ENCODE data around the gene SPEF2. TPM values are rescaled to one million over a fixed set of nuclear protein-coding genes. Genes with fewer than 3 reads are reported as not detected.

Gene SPEF2
- polyA plus RNA-seq, 1 donor (not counting 4 experiments of a cell fraction or from before 2014, with no cell fraction given): 1.6 TPM

- Histone ChIP-seq H3K27me3 (ENCODE audit: control insufficient read depth, extremely low read depth, insufficient read depth, low read length) (no peaks in the 10 kb centered on the region), H4K20me1 (ENCODE audit: control insufficient read depth, extremely low read depth, insufficient read depth, low read length) (no peaks in the 10 kb centered on the region), H3K79me2 (ENCODE audit: control insufficient read depth, insufficient read depth, low read length) (no peaks in the 10 kb centered on the region), H3K4me1 (ENCODE audit: control insufficient read depth, extremely low read depth, insufficient read depth, low read length) (no peaks in the 10 kb centered on the region), H2AFZ (ENCODE audit: control insufficient read depth, low read length) (peak overlapping the region; percentile 56), H3K9me1 (ENCODE audit: control insufficient read depth, extremely low read depth, insufficient read depth, low read length) (no peaks in the 10 kb centered on the region), H3K4me3 (ENCODE audit: control insufficient read depth in 2 of 3, extremely low read depth in 1 of 3, insufficient read depth in 2 of 3, low read depth in 1 of 3, low read length in 3 of 3) (peak overlapping the region; percentile 53 to 69 (median 61)), H3K9ac (ENCODE audit: control insufficient read depth, extremely low read depth, insufficient read depth, low read length) (peak overlapping the region; percentile 29), H3K9me3 (ENCODE audit: control insufficient read depth, low read depth, low read length) (no peaks in the 10 kb centered on the region), H3K27ac (ENCODE audit: control insufficient read depth, insufficient read depth, low read length) (no peak overlapping the region), H3K4me2 (ENCODE audit: control insufficient read depth, extremely low read depth, insufficient read depth, low read depth, low read length) (peak overlapping the region; percentile 93), H3K36me3 (ENCODE audit: control insufficient read depth in 2 of 2, extremely low read depth in 1 of 2, insufficient read depth in 2 of 2, low read length in 2 of 2) (no peaks in the 10 kb centered on the region)
- no peak for FAIRE-seq
- TF ChIP-seq CTCF (optimal IDR thresholded peaks at IDR 0.05 in 1 of 3, IDR thresholded peaks at IDR 0.05 in 1 of 3, conservative IDR thresholded peaks at IDR 0.05 in 1 of 3; ENCODE audit: extremely low read depth in 1 of 3, insufficient read depth in 2 of 3, low read length in 3 of 3) (no peak), EZH2 (IDR thresholded peaks at IDR 0.05; ENCODE audit: low read length) (no peak)
- no peak for DNase-seq (ENCODE audit: low read depth, low spot score)
- dilution Hi-C loops (cut with MboI; ENCODE audit: extremely low pct_ligation_motif_present, low sequenced_read_pairs): no loop called here
These were observed 607 bp downstream of the SPEF2 start for GRCh38 chr5:35618304-35618636.

- FAIRE-seq (no peak), DNase-seq (ENCODE audit: low read depth, low spot score) (no peak)
- Histone ChIP-seq H3K27me3 (ENCODE audit: control insufficient read depth, extremely low read depth, insufficient read depth, low read length) (no peaks in the 10 kb centered on the region), H3K36me3 (ENCODE audit: control insufficient read depth in 2 of 2, extremely low read depth in 1 of 2, insufficient read depth in 2 of 2, low read length in 2 of 2) (no peaks in the 10 kb centered on the region), H3K4me2 (ENCODE audit: control insufficient read depth, extremely low read depth, insufficient read depth, low read depth, low read length) (peak overlapping the region; percentile 93), H3K9me3 (ENCODE audit: control insufficient read depth, low read depth, low read length) (no peaks in the 10 kb centered on the region), H3K9ac (ENCODE audit: control insufficient read depth, extremely low read depth, insufficient read depth, low read length) (no peak overlapping the region), H2AFZ (ENCODE audit: control insufficient read depth, low read length) (no peak overlapping the region), H3K4me1 (ENCODE audit: control insufficient read depth, extremely low read depth, insufficient read depth, low read length) (no peaks in the 10 kb centered on the region), H3K79me2 (ENCODE audit: control insufficient read depth, insufficient read depth, low read length) (no peaks in the 10 kb centered on the region), H3K9me1 (ENCODE audit: control insufficient read depth, extremely low read depth, insufficient read depth, low read length) (no peaks in the 10 kb centered on the region), H4K20me1 (ENCODE audit: control insufficient read depth, extremely low read depth, insufficient read depth, low read length) (no peaks in the 10 kb centered on the region), H3K4me3 (ENCODE audit: control insufficient read depth in 2 of 3, extremely low read depth in 1 of 3, insufficient read depth in 2 of 3, low read depth in 1 of 3, low read length in 3 of 3) (peak overlapping the region in 1 of 3 experiments; percentile 61), H3K27ac (ENCODE audit: control insufficient read depth, insufficient read depth, low read length) (no peak overlapping the region)
- TF ChIP-seq EZH2 (IDR thresholded peaks at IDR 0.05; ENCODE audit: low read length) (no peak), CTCF (optimal IDR thresholded peaks at IDR 0.05 in 1 of 3, IDR thresholded peaks at IDR 0.05 in 1 of 3, conservative IDR thresholded peaks at IDR 0.05 in 1 of 3; ENCODE audit: extremely low read depth in 1 of 3, insufficient read depth in 2 of 3, low read length in 3 of 3) (no peak)
- dilution Hi-C loops (cut with MboI; ENCODE audit: extremely low pct_ligation_motif_present, low sequenced_read_pairs): no loop called here
These were observed 1.1 kb downstream of the SPEF2 start for GRCh38 chr5:35618781-35619180.
